NCI-H2196 (cell line): ENCODE results near the gene LRRC4C.

Experiments
- DNase-seq: peaks from one replicate; lab custom pipeline; 2025; ENCODE audit not compliant: unreplicated experiment; lab: John Stamatoyannopoulos, UW

LRRC4C gene

GRCh38 chr11:40722179-40722795 lies 737.2 kb downstream of the LRRC4C start:
- DNase-seq, result no peak

DNA sequence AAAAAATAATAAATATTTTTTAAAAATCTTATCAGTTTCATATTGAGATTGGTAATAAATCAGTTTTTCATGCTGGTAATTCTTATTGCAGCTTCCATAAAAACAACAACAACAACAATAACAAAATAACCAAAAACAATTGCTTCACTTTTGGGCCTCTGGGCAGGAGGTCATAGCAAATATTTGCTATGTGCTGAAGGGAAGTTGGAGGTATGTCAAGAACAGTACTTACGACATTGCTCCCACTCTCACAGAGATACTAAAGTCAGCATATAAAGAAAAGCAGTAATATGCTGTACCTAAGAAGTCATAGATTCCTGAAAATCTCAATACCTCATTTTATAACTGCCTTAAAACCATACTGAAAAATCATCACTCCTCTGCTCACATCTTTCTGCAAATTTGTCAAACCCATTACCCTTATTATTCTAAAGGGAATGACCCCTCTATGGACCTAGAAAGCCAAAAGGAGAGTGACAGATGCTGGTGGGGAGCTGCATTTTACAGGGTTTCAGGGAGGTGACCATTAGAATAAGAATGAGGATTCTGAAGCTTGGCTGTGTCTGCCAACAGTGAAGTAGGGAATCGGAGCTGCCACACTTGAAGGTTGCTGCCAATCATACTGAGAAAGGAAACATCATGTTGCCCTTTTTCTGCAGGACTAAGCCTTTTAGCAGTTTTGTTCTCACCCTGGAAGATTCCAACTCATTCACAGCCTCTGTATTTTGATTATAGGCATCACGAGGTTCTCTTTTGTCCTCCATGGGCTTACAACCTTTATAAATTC lies 742.9 kb downstream of the LRRC4C start:
- no peak for DNase-seq

- DNase-seq, result no peak
These were observed 746.4 kb downstream of the LRRC4C start for GRCh38 chr11:40713083-40713482.

GRCh38 chr11:40701027-40701426 lies 758.4 kb downstream of the LRRC4C start:
- DNase-seq, result no peak

GRCh38 chr11:40689823-40690222 lies 769.6 kb downstream of the LRRC4C start:
- no peak for DNase-seq

GRCh38 chr11:40688369-40688768 lies 771.1 kb downstream of the LRRC4C start:
- DNase-seq, result no peak

DNA sequence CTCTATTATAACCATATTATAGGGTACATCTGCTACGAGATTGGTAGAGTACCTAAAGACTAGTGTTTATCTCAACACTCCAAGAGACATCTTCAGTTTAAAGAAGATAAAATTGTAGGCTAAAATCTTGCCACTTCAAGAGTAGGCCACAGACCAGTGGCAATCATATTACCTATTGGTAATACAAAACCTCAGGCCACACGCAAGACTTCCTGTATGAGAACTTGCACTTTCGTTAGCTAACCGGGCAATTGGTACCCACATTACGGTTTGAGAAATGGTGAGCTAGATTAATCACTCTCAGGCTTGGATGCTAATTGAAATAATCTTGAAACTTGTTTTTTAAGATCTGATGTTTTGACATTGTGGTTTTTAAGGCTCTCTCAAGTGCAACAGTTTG lies 772.7 kb downstream of the LRRC4C start:
- no peak for DNase-seq

DNA sequence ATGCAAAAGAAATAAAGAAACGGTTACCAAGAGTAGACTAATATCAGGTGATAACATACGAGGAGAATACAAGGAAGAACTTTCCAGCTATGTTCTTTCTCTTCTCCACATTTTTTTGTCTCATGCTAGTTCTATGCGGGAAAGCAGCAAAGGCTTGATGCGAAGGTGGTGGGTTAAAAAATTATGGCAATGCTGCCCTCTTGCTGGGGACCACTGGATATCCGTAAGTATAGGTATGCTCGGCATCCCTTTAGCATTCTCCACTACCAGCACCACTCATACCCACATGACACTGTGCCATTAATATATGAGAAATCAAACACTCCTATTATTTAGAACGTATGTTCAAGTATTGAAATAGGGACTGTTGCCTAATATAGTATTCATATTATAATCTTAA lies 776.4 kb downstream of the LRRC4C start:
- no peak for DNase-seq

DNA sequence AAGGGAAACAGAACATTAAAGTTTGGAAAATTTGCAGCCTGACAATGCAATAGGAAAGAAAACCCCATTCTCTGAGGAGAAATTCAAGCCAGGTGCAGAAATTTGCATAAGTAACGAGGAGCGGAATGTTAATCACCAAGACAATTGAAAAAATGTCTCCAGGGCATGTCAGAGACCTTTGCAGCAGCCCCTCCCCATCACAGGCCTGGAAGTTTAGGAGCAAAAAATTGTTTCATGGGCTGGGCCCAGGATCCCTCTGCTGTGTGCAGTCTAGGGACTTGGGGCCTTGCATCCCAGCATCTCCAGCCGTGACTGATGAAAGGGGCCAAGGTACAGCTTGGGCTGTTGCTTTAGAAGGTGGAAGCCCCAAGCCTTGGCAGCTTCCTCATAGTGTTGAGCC lies 780.2 kb downstream of the LRRC4C start:
- no peak for DNase-seq

GRCh38 chr11:40647295-40647694 lies 812.2 kb downstream of the LRRC4C start:
- DNase-seq, result no peak

DNA sequence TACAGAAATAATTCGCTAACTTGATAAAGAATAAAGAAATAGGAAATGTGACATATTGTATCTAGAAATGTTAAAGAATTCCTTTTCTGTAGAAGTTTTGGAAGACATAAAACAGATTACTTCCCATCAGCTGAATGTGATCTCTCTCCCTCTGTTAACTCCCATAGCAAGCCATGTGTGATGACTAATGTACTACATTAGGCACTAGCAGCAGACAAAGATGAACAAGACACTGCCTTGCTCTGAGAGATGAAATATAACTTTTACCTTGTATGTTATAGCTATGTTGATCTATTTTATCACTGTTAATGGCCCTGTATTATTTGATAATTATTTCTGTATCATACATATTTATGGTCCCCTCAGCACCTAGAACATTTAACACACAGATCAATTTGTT lies 817.2 kb downstream of the LRRC4C start:
- DNase-seq, result no peak

GRCh38 chr11:40619654-40620053 lies 839.8 kb downstream of the LRRC4C start:
- DNase-seq, result no peak

- no peak for DNase-seq
These were observed 852.7 kb downstream of the LRRC4C start for GRCh38 chr11:40606800-40607199.

DNA sequence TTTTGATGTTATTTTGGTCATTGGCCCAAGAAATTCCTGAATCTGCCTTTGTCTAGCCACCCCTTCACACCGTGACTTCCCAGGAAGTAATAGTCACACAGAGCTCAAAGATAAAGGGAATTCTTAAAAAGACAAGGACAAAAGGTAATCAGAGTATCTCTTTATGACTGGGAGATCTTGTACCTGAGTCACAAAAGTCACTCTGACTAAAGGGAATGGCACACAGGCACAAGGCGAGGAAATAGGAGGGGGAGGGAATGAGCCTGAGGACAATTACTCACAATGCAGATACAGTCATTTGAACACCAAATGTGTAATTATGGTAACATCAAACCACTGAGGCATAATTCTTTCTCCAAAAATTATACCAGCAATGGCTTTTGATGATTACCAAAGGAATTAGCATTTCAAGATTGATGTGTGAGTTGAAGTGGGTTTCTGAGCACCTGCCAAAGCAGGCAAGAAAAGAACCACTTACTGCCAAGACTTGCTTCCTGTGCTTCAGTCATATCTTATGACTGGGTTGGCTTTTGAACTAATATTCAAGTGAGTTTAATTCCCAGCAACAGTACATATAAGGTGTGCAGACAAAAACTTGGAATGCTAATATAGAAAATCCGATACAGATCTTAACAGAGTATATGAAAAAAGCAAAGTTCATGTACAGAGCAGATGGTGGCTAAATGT lies 856.4 kb downstream of the LRRC4C start:
- DNase-seq, result no peak

GRCh38 chr11:40597546-40598113 lies 861.8 kb downstream of the LRRC4C start:
- DNase-seq, result no peak

DNA sequence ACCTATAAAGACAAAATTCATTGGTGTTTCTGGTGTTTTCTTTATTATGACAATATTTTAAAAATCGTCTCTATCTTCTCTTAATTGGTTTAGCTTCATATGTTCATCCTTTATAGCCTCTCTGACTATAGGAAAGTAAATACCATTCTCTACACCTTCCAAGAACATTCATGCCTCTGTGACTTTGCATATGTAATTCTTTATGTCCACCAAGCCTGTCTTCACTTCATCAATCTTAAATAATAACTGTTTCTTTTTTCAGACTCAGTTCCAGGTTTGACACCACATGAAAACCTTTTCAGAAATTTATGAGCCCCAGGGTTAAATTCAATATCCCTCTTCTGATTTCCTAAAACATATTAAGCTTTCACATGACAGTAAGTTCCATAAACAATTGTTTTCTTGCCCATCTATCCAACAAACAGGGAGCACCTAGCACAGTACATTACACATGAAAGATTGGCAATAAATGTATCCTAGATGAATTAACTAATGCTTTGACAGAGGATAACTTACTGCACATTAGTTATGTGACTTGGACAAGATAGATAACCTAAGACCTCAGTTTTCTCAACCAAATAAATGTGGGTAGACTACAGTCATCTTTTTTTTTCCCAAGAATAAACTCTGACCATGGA lies 886.1 kb downstream of the LRRC4C start:
- no peak for DNase-seq

DNA sequence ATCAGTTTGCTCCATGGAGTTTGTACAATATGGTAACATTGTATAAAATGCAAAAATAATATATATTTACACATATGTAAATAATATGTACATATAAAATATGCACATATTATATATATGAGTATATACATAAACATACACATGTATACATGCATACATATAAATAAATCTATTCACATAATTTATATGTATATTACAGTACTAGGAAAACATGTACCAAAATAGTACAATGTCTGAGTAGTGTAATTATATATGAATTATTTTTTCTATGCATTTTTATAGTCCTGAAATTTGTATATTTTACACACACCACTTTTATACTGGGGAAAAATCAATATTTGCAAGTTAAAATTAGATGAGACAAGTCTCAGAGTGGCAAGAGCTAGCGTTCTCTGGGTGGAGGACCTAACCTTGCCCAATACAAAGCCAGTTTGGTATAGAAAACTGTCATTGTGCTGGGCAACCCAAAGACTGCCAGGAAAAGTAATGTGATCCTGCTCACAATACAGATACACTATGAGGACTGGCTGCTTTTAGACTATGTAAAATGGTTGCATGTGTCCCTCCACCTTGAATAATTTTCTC lies 889.4 kb downstream of the LRRC4C start:
- DNase-seq, result no peak

DNA sequence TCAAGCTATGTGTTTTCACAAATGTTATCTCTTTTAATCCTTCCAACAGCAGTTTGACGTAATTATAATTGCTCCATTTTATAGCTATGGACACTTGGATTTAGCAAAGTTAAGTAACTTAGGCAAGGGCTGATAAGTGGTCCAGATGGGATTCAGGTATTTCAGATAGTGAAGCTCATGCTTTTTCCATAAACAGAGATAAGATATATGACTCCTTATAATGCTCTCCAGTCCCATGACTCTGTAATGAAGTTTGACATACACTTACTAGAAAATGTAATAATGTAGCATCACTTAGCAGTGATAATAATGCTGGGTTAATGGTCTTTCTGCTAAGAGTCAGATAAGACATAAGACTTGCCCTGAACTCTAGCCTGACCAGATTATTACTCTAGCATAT lies 892.1 kb downstream of the LRRC4C start:
- no peak for DNase-seq

DNA sequence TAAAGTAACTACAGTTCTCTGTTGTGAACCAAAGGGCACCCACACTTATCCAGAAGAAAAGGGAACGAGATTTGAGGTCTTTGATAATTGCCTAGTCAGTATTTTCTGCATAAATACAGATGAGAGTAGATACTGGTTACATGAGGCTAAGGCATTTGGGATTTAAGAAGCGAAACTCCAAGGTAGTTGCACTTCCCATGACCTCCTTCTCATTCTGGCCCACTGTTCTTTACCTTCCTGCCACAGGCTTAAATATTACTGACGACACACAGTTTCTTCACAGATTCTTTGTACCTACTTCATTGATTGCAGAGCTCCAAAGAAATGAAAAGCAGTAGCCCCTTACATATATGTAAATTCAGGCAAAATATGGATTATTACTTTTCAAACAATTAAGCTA lies 915.3 kb downstream of the LRRC4C start:
- no peak for DNase-seq

GRCh38 chr11:40542821-40543220 lies 916.6 kb downstream of the LRRC4C start:
- no peak for DNase-seq

GRCh38 chr11:40537734-40538133 lies 921.7 kb downstream of the LRRC4C start:
- DNase-seq, result no peak
